HG03060 (cell line): ENCODE results near the gene BEX4.
"Not testable (repeated sequence)": the region's sequence is repeated elsewhere in the genome, so short reads cannot be mapped to it uniquely, and the experiment has no call there.

Experiments
- ATAC-seq: cut with Tn5 transposase; IDR thresholded peaks from one replicate; pipeline ENCODE4 v1.9.1; 2021; ENCODE audit warnings: low read depth, moderate number of reproducible peaks; ENCODE audit not compliant: unreplicated experiment

The BEX4 gene

GRCh38 chrX:103235608-103236007 is 20.7 kb downstream of the BEX4 start:
- not testable (repeated sequence) for ATAC-seq

- ATAC-seq = no peak
Measured at GRCh38 chrX:103236296-103236695, 21.4 kb downstream of the BEX4 start.

- ATAC-seq = no peak
Measured at GRCh38 chrX:103240155-103240554, 25.2 kb downstream of the BEX4 start.

GRCh38 chrX:103248553-103248952 is 33.6 kb downstream of the BEX4 start:
- ATAC-seq = no peak

GRCh38 chrX:103249805-103250204 is 34.9 kb downstream of the BEX4 start:
- ATAC-seq = no peak

- no peak for ATAC-seq
Measured at GRCh38 chrX:103250977-103251376, 36.1 kb downstream of the BEX4 start.

- ATAC-seq = no peak
Measured at GRCh38 chrX:103253608-103254007, 38.7 kb downstream of the BEX4 start.

GRCh38 chrX:103254171-103254824 is 39.4 kb downstream of the BEX4 start:
- ATAC-seq = no peak

GRCh38 chrX:103254921-103255493 is 40.1 kb downstream of the BEX4 start, which contains the start of gene TCEAL8:
Gene TCEAL8 (minus strand): TSS chrX:103255155. CDS start chrX:103253979, 1,176 bp downstream.
- peak; percentile 81 for ATAC-seq

GRCh38 chrX:103256651-103257050 is 41.7 kb downstream of the BEX4 start:
- ATAC-seq = no peak

- ATAC-seq = no peak
Measured at GRCh38 chrX:103258275-103258674, 43.4 kb downstream of the BEX4 start.
